Measurements from ENCODE around the gene GRIA2. TPM values are rescaled to one million over a fixed set of nuclear protein-coding genes. Genes with fewer than 3 reads are reported as not detected.
A peak's percentile ranks its signal among the peaks of the same experiment; 100 is the strongest.
"Not testable (repeated sequence)": the region's sequence is repeated elsewhere in the genome, so short reads cannot be mapped to it uniquely, and the experiment has no call there.

GRIA2 gene
- not detected in 2 replicates for total RNA-seq (2021)
- percentile 1 among the genes with signal in this experiment for Bru-seq, nascent RNA
- percentile 4 among the genes with signal in this experiment for BruChase-seq, experiment 1, labeled RNA remaining after a 2-hour chase
- percentile 1 among the genes with signal in this experiment for BruChase-seq, experiment 2, labeled RNA remaining after a 6-hour chase
- long read RNA-seq, partial matches to known transcripts = 0 of 1 reads
- long read RNA-seq, other reads (novel, unspliced or antisense) = 1 of 1 reads

- no peaks in the 10 kb centered on the region for H3F3A ChIP-seq (ENCODE audit: insufficient read depth, low read depth)
- H3K27me3 ChIP-seq (ENCODE audit: insufficient read depth, low read depth) = no peaks in the 10 kb centered on the region
- TF ChIP-seq CTCF (conservative IDR thresholded peaks at IDR 0.05) (no peak), EZH2 (IDR thresholded peaks at IDR 0.05; ENCODE audit: low read depth) (no peak)
- no peak within 1 kb of the TSS; the same call in 1 of the 2 replicates for H3K4me3 ChIP-seq
- no peaks in the 10 kb centered on the region for H4K20me1 ChIP-seq (ENCODE audit: insufficient read depth)
- POLR2A ChIA-PET (ENCODE audit: unreplicated experiment) = interaction anchor here (0.6 kb wide), 1 partner anchor 112 kb away, joined by 3 read pairs; no protein-coding TSS in a partner anchor
- H3K4me2 ChIP-seq = peak within 1 kb of the TSS; percentile 53; the same call in 1 of the 2 replicates
- H3K27ac ChIP-seq = no peak within 1 kb of the TSS
- H3K9me2 ChIP-seq (ENCODE audit: insufficient read depth) = no peaks in the 10 kb centered on the region
- no peaks in the 10 kb centered on the region for H3K9me3 ChIP-seq (ENCODE audit: insufficient read depth, low read depth)
- H2AFZ ChIP-seq = no peak within 1 kb of the TSS
- CTCF ChIA-PET = interaction anchor here (0.7 kb wide), 1 partner anchor 595 kb away, joined by 3 read pairs; no protein-coding TSS in a partner anchor
- H3K79me2 ChIP-seq (ENCODE audit: low read depth) = no peaks in the 10 kb centered on the region
- intact Hi-C loops (cut with micrococcal nuclease; ENCODE audit: unreplicated experiment) = loop anchor here (10.0 kb wide), 1 partner anchor 954 kb away; the partner anchor contains the start of gene GASK1B
- no TSS peak for BruUV-seq (replicated peaks)
- H3K36me3 ChIP-seq (ENCODE audit: low read depth) = no peaks in the 10 kb centered on the region
- DNase-seq = peak in 1 of 2 experiments; percentile 72
- H3K4me1 ChIP-seq (replicated peaks; ENCODE audit: insufficient read depth) = no peaks in the 10 kb centered on the region
These were observed at the start of gene GRIA2 for GRCh38 chr4:157220371-157220881. Gene GRIA2 (plus strand): TSS chr4:157220728. CDS start chr4:157221043, 315 bp downstream.

- Histone ChIP-seq H3F3A (ENCODE audit: insufficient read depth, low read depth) (no peaks in the 10 kb centered on the region), H3K4me2 (no peak overlapping the region), H3K9me2 (ENCODE audit: insufficient read depth) (no peaks in the 10 kb centered on the region), H3K79me2 (ENCODE audit: low read depth) (no peaks in the 10 kb centered on the region), H3K27me3 (ENCODE audit: insufficient read depth, low read depth) (no peaks in the 10 kb centered on the region), H3K9me3 (ENCODE audit: insufficient read depth, low read depth) (no peaks in the 10 kb centered on the region), H3K4me3 (no peak overlapping the region), H3K27ac (no peak overlapping the region), H3K4me1 (replicated peaks; ENCODE audit: insufficient read depth) (no peaks in the 10 kb centered on the region), H3K36me3 (ENCODE audit: low read depth) (no peaks in the 10 kb centered on the region), H2AFZ (no peak overlapping the region), H4K20me1 (ENCODE audit: insufficient read depth) (no peaks in the 10 kb centered on the region)
- CTCF ChIA-PET = no interaction called here
- no peak for DNase-seq
- no TSS peak for BruUV-seq (replicated peaks)
- intact Hi-C loops (cut with micrococcal nuclease; ENCODE audit: unreplicated experiment) = loop anchor here (1.0 kb wide), 1 partner anchor 697 kb away; no protein-coding TSS in a partner anchor
- TF ChIP-seq CTCF (conservative IDR thresholded peaks at IDR 0.05) = peak; percentile 51; the same call in 1 of the 2 replicates
- TF ChIP-seq EZH2 (IDR thresholded peaks at IDR 0.05; ENCODE audit: low read depth) = no peak
- POLR2A ChIA-PET (ENCODE audit: unreplicated experiment) = no interaction called here
These were observed 48.5 kb upstream of the GRIA2 start for GRCh38 chr4:157172011-157172410.

GRCh38 chr4:157180268-157180667 is 40.3 kb upstream of the GRIA2 start:
- POLR2A ChIA-PET (ENCODE audit: unreplicated experiment); H3K27ac ChIP-seq; H3K9me3 ChIP-seq (ENCODE audit: insufficient read depth, low read depth); H3F3A ChIP-seq (ENCODE audit: insufficient read depth, low read depth); H3K27me3 ChIP-seq (ENCODE audit: insufficient read depth, low read depth); H3K9me2 ChIP-seq (ENCODE audit: insufficient read depth); DNase-seq; intact Hi-C loops (cut with micrococcal nuclease; ENCODE audit: unreplicated experiment); H3K36me3 ChIP-seq (ENCODE audit: low read depth); BruUV-seq (replicated peaks); H3K4me1 ChIP-seq (replicated peaks; ENCODE audit: insufficient read depth); H3K79me2 ChIP-seq (ENCODE audit: low read depth); H4K20me1 ChIP-seq (ENCODE audit: insufficient read depth); CTCF ChIA-PET: not testable (repeated sequence)
- H3K4me3 ChIP-seq = peak overlapping the region; percentile 40; the same call in 1 of the 2 replicates
- H2AFZ ChIP-seq = peak overlapping the region; percentile 43; the same call in 1 of the 2 replicates
- H3K4me2 ChIP-seq = peak overlapping the region; percentile 31; the same call in 1 of the 2 replicates
